ENCODE results near the gene COL25A1. TPM values are rescaled to one million over a fixed set of nuclear protein-coding genes. Genes with fewer than 3 reads are reported as not detected.

The COL25A1 gene
- total RNA-seq, 1 donor from 2014 or later: 0.75 TPM

GRCh38 chr4:109177096-109177810, 125.2 kb downstream of the COL25A1 start:
- Histone ChIP-seq H3K27me3 (no peaks in the 10 kb centered on the region), H3K4me3 (no peak overlapping the region), H3K27ac (no peak overlapping the region), H3K9me3 (no peaks in the 10 kb centered on the region), H3K4me1 (no peaks in the 10 kb centered on the region), H3K36me3 (no peaks in the 10 kb centered on the region)
- ATAC-seq (no peak), DNase-seq (no peak)
- intact Hi-C loops (cut with DNase I): no loop called here
- TF ChIP-seq, protein P1, sequence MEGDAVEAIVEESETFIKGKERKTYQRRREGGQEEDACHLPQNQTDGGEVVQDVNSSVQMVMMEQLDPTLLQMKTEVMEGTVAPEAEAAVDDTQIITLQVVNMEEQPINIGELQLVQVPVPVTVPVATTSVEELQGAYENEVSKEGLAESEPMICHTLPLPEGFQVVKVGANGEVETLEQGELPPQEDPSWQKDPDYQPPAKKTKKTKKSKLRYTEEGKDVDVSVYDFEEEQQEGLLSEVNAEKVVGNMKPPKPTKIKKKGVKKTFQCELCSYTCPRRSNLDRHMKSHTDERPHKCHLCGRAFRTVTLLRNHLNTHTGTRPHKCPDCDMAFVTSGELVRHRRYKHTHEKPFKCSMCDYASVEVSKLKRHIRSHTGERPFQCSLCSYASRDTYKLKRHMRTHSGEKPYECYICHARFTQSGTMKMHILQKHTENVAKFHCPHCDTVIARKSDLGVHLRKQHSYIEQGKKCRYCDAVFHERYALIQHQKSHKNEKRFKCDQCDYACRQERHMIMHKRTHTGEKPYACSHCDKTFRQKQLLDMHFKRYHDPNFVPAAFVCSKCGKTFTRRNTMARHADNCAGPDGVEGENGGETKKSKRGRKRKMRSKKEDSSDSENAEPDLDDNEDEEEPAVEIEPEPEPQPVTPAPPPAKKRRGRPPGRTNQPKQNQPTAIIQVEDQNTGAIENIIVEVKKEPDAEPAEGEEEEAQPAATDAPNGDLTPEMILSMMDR (IDR thresholded peaks at IDR 0.05): no peak

DNA sequence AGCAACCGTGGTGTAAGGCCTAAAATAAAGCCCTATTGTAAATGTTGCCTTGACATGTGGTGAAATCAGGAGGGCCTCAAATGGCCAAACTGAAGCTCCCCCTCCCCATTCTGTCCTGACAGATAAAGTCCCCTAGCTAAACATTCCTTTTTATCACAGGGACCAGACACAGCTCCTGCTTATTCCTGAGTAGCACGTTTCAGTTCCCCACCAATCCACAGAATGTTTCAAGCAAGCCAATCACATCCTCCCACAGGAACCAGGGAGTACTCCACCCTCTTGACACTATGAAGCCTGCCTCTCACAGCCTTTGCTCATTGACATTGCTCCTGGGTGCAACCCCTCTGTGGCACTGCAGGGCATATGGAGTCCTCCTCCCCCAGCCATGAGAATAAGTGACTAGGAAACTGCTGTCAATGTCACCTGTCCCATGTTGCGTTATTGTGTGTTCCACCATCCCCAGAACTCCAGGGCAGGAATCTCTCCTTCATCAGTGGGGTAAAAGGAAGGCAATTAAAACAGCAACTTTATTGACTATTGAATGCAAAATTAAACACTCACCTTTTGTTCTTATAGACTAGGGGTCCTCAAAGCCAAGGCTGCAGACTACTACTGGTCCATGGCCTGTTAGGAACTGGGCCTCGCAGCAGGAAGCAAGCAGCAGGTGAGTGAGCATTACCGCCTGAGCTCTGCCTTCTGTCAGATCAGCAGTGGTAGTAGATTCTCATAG, 128.1 kb downstream of the COL25A1 start:
- Histone ChIP-seq H3K36me3 (no peaks in the 10 kb centered on the region), H3K27me3 (no peaks in the 10 kb centered on the region), H3K9me3 (no peaks in the 10 kb centered on the region), H3K4me1 (no peaks in the 10 kb centered on the region), H3K4me3 (no peak overlapping the region), H3K27ac (no peak overlapping the region)
- TF ChIP-seq, protein P1 (IDR thresholded peaks at IDR 0.05): no peak
- intact Hi-C loops (cut with DNase I): no loop called here
- DNase-seq (no peak), ATAC-seq (no peak)

GRCh38 chr4:109172301-109172700, 130.2 kb downstream of the COL25A1 start:
- ATAC-seq: no peak
- Histone ChIP-seq H3K27ac (no peak overlapping the region), H3K36me3 (no peaks in the 10 kb centered on the region), H3K27me3 (no peaks in the 10 kb centered on the region), H3K9me3 (no peaks in the 10 kb centered on the region), H3K4me1 (no peaks in the 10 kb centered on the region), H3K4me3 (no peak overlapping the region)
- DNase-seq: no peak
- TF ChIP-seq, protein P1 (IDR thresholded peaks at IDR 0.05): no peak
- intact Hi-C loops (cut with DNase I): no loop called here

DNA sequence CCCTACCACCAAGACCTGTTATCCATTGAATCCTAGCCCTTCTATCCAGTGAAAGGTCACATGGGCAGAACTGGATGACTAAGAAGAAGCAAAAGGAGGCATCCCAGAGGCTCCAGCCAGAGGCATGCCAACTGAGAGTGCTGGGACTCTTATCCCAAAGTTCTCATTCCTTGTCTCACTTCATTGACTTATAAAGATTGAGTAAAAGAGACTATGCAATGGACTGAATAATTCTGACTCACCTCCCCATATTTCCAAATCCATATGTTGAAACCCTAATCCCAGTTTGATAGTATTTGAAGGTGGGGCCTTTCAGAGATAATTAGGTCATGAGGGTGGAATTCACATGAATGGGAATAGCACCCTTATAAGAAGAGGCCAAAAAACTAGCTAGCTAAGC, 131.4 kb downstream of the COL25A1 start:
- Histone ChIP-seq H3K4me1 (no peaks in the 10 kb centered on the region), H3K4me3 (no peak overlapping the region), H3K36me3 (no peaks in the 10 kb centered on the region), H3K9me3 (no peaks in the 10 kb centered on the region), H3K27me3 (no peaks in the 10 kb centered on the region), H3K27ac (no peak overlapping the region)
- intact Hi-C loops (cut with DNase I): no loop called here
- TF ChIP-seq, protein P1 (IDR thresholded peaks at IDR 0.05): no peak
- ATAC-seq (no peak), DNase-seq (no peak)

GRCh38 chr4:109169170-109169569, 133.3 kb downstream of the COL25A1 start:
- intact Hi-C loops (cut with DNase I): no loop called here
- no peak overlapping the region for H3K4me3 ChIP-seq
- no peak for ATAC-seq
- H3K27ac ChIP-seq: no peak overlapping the region
- H3K36me3 ChIP-seq: no peaks in the 10 kb centered on the region
- DNase-seq: no peak
- no peaks in the 10 kb centered on the region for H3K9me3 ChIP-seq
- TF ChIP-seq, protein P1 (IDR thresholded peaks at IDR 0.05): no peak
- H3K4me1 ChIP-seq: no peaks in the 10 kb centered on the region
- no peaks in the 10 kb centered on the region for H3K27me3 ChIP-seq
